Thymus (tissue), 11 donors: ENCODE measurements around the gene GLP2R. TPM values are rescaled to one million over a fixed set of nuclear protein-coding genes. Genes with fewer than 3 reads are reported as not detected.

Experiments used
- DNase-seq, 9 donors: peaks; one replicate each; pipeline ENCODE4 v3.0.0-alpha.2; 2013; ENCODE audit warnings: low spot score in 9 of 9, low read depth in 6 of 9, missing footprints in 1 of 9
- H3K27ac ChIP-seq, 2 donors: one replicate each; pipeline ENCODE4 v1.5.1; 2013; ENCODE audit warnings: control low read depth in 1 of 2, low read depth in 1 of 2, low read length in 1 of 2, mild to moderate bottlenecking in 1 of 2, moderate library complexity in 1 of 2
- H3K27me3 ChIP-seq, 2 donors: one replicate each; pipeline ENCODE4 v1.5.1; 2013; ENCODE audit warnings: low read length in 1 of 2; ENCODE audit not compliant: control insufficient read depth in 2 of 2, insufficient read depth in 1 of 2
- H3K36me3 ChIP-seq, 2 donors: one replicate each; pipeline ENCODE4 v1.5.1; 2013; ENCODE audit warnings: low read length in 1 of 2, mild to moderate bottlenecking in 1 of 2, moderate library complexity in 1 of 2; ENCODE audit not compliant: control insufficient read depth in 2 of 2, insufficient read depth in 2 of 2
- H3K4me1 ChIP-seq, 2 donors: one replicate each; pipeline ENCODE4 v1.5.1; 2013; ENCODE audit warnings: low read length in 2 of 2; ENCODE audit not compliant: control insufficient read depth in 2 of 2, insufficient read depth in 2 of 2
- H3K4me3 ChIP-seq, 2 donors: one replicate each; pipeline ENCODE4 v1.5.1; 2013; ENCODE audit warnings: low read length in 2 of 2, control low read depth in 1 of 2, mild to moderate bottlenecking in 1 of 2
- H3K9me3 ChIP-seq, 2 donors: one replicate each; pipeline ENCODE4 v1.5.1; 2013; ENCODE audit warnings: low read length in 1 of 2, mild to moderate bottlenecking in 1 of 2; ENCODE audit not compliant: control insufficient read depth in 2 of 2, insufficient read depth in 1 of 2
- WGBS: extraction: QIAGEN DNeasy Blood & Tissue Kit; methylation state at CpG from one replicate; pipeline ENCODE4 v1.1.7; 2013; 5-methylcytosine and 5-hydroxymethylcytosine counted together
- polyA plus RNA-seq: library from polyadenylated mRNA; stranded (reverse); fragments of 200-250 nt; gene quantifications from one replicate; pipeline ENCODE4 v1.2.3, GENCODE V29; 2013
- total RNA-seq: library from RNA; stranded (reverse); fragments of 120-200 nt; gene quantifications from one replicate; pipeline ENCODE4 v1.2.4, GENCODE V29; 2013
- donor health status: healthy.

Gene GLP2R
- total and polyA plus RNA-seq, 2 donors = 0.05 to 0.09 TPM

DNA sequence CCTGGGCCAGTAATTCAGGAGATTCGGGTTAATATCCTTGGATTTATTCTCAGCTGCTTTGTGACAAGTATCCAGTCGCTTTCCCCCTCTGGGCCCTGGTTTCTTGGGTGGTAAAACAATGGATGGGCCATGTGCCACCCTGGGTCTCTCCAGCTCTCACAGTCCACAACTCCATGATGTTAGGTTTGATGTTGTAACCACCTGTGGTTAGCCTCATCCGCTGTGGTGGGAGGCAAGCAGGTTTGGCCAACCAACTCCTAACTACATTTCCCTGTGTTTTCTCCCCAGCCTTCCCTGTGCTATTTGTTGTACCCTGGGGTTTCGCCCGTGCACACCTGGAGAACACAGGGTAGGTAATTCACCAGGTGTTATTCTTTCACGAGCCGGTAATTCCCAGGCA lies 35.1 kb downstream of the GLP2R start:
- WGBS = 94% methylated on average over 7 of the region's 7 CpGs
- DNase-seq = no peak
- Histone ChIP-seq H3K4me3 (no peak overlapping the region), H3K27ac (no peak overlapping the region), H3K4me1 (no peaks in the 10 kb centered on the region), H3K36me3 (no peaks in the 10 kb centered on the region), H3K27me3 (no peaks in the 10 kb centered on the region), H3K9me3 (no peaks in the 10 kb centered on the region)

DNA sequence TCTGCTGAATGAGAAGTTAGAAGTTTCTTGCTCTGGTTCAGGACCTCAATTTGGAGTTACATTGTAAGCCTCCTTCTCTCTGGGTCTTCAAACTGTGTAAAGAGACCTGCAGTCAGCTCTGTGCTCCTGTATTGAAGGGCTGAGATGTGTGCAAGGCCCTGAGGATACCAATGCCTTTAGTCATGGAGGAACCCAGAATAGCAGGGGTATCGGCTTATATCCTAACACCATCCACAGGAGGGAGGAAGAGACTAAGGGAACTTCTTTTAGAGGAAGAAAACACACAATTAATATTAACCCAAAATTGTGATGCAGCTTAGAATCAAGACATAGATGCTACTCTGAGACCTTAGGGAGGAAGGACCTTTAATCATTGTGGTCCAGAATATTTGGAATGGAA lies 36.5 kb downstream of the GLP2R start:
- Histone ChIP-seq H3K27me3 (no peaks in the 10 kb centered on the region), H3K4me3 (no peak overlapping the region), H3K9me3 (no peaks in the 10 kb centered on the region), H3K4me1 (no peaks in the 10 kb centered on the region), H3K36me3 (no peaks in the 10 kb centered on the region), H3K27ac (no peak overlapping the region)
- 97% methylated on average over 1 of the region's 1 CpG for WGBS
- DNase-seq = no peak

DNA sequence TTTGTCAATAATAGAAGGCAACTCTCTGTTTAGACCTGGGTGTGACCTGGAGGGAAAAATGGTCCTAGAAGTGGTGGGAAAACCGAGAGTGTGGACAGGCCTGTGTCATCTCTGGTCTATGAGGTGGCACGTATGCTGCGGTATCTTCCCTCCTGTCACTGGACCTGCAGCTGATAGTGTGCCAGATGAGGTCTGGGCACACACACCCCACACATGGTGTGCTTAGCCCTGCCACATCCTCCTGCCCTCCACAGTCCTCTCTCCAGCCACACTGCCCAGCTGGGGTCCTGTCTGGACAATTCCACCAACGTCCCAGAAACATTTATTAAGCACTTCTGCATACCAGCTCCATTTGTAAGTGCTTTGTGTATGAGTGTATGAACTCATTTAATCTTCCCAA lies 37.2 kb downstream of the GLP2R start:
- H3K4me1 ChIP-seq = no peaks in the 10 kb centered on the region
- no peak overlapping the region for H3K27ac ChIP-seq
- no peak overlapping the region for H3K4me3 ChIP-seq
- no peaks in the 10 kb centered on the region for H3K36me3 ChIP-seq
- no peak for DNase-seq
- 73% methylated on average over 4 of the region's 4 CpGs for WGBS
- H3K9me3 ChIP-seq = no peaks in the 10 kb centered on the region
- no peaks in the 10 kb centered on the region for H3K27me3 ChIP-seq

DNA sequence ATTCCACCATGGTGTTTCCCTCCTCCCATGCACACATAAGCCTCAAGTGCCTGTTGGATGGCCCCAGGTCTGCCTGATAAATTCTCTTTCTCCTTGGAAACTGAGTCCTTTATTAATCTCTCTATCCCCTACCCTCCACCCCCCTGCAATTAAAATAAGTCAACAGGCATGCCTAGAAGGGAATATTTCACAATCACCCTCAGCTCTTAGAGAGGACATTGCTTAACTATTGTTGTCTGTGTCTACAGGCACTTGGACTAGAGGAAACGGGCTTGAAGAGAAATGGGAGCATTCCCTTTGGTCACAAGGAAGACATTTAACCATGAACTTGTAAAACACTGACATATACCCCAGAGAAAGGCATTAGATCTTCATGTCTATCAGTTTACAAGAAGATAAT lies 39.9 kb downstream of the GLP2R start:
- WGBS = 63% methylated on average over 1 of the region's 1 CpG

DNA sequence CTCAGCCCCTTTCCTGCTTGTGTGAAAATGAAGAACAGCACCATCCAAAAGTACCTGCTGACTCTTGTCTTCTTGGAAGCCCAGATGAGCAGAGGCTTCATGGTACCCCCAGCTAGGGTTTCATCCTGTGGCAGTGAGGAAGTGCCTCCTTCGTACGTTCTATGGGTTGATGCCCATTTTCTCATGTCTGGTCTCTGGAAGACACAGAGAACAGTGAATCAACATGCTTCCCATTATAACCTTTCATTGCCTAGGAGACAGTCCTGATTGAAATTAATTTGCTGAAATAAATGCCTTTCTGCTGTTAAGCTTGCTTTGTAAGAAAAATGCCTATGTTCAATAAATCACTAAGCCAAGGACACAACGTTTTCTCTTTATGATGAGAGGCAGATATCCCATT lies 42.8 kb downstream of the GLP2R start:
- Histone ChIP-seq H3K4me3 (no peak overlapping the region), H3K9me3 (no peaks in the 10 kb centered on the region), H3K27me3 (no peaks in the 10 kb centered on the region), H3K36me3 (no peaks in the 10 kb centered on the region), H3K27ac (no peak overlapping the region), H3K4me1 (no peaks in the 10 kb centered on the region)
- WGBS = 93% methylated on average over 3 of the region's 3 CpGs
- DNase-seq = no peak

More for the DNA sequence above, 39.9 kb downstream of the GLP2R start:
- H3K4me1 ChIP-seq = no peaks in the 10 kb centered on the region
- no peaks in the 10 kb centered on the region for H3K9me3 ChIP-seq
- H3K36me3 ChIP-seq = no peaks in the 10 kb centered on the region
- no peaks in the 10 kb centered on the region for H3K27me3 ChIP-seq
- DNase-seq = no peak
- no peak overlapping the region for H3K4me3 ChIP-seq
- no peak overlapping the region for H3K27ac ChIP-seq

DNA sequence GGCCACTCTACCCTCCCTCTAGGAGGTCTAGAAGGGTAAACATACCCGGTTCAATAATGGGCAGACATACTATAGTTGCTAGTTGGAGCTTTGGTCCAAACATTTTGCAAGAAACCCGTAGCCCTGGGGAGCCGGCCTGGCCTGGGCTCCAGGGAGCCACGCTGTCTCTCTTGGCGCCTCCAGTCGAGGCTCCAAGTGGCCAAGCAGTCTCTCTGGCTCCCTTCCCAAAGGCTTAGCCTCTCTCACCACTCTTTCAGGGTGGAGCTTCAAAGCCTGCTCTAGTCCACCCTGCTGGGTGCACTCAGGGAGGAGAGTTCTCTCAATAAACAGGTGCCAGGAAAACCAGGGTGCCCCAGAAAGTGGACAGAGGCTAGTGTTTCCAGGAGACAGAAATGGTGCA lies 47.1 kb downstream of the GLP2R start:
- Histone ChIP-seq H3K9me3 (no peaks in the 10 kb centered on the region), H3K4me3 (no peak overlapping the region), H3K27ac (no peak overlapping the region), H3K36me3 (no peaks in the 10 kb centered on the region), H3K4me1 (no peaks in the 10 kb centered on the region), H3K27me3 (no peaks in the 10 kb centered on the region)
- no peak for DNase-seq
- 85% methylated on average over 6 of the region's 6 CpGs for WGBS

DNA sequence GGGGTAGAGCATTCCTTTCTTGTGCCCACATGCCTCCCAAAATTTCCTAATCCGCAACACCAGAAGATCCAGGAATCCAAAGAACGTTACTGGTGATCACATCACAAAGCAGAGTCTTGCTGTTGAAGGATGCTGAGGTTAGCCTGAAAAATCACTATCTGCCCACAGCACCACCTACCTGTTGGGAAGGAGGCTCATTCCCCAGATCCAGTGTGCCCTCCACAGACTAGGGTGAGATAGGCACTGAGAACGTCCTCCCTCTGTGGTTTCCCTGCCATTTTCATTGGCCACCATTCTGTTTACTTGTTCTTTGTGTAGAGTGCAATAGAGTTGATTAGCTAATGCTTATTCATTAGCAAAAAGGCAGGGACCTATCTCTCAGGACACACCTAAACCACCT lies 49.0 kb downstream of the GLP2R start:
- Histone ChIP-seq H3K9me3 (no peaks in the 10 kb centered on the region), H3K27ac (no peak overlapping the region), H3K36me3 (no peaks in the 10 kb centered on the region), H3K4me3 (no peak overlapping the region), H3K4me1 (no peaks in the 10 kb centered on the region), H3K27me3 (no peaks in the 10 kb centered on the region)
- 79% methylated on average over 3 of the region's 3 CpGs for WGBS
- no peak for DNase-seq

DNA sequence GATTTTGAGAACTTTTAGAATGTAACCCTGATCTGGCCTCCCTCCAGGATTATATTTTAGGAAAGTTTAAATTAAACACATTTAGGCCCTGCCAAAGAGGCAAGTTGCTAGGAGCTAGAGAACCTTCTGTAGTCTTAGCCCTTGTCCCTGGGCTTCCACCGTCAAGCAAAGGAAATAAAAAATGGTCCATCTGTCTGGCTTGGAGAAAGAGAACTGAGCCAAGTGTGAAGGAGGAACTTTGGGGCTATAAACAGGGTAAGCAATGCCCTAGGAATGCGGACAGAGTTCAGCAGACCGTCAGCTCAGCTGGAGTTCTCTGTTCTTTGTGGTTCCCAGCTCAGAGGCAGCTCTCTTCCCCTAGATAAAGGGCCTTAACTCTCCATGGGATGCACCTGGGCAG lies 49.7 kb downstream of the GLP2R start:
- Histone ChIP-seq H3K4me3 (no peak overlapping the region), H3K27ac (no peak overlapping the region), H3K9me3 (no peaks in the 10 kb centered on the region), H3K27me3 (no peaks in the 10 kb centered on the region), H3K4me1 (no peaks in the 10 kb centered on the region), H3K36me3 (no peaks in the 10 kb centered on the region)
- DNase-seq = no peak
- 34% methylated on average over 3 of the region's 3 CpGs for WGBS

DNA sequence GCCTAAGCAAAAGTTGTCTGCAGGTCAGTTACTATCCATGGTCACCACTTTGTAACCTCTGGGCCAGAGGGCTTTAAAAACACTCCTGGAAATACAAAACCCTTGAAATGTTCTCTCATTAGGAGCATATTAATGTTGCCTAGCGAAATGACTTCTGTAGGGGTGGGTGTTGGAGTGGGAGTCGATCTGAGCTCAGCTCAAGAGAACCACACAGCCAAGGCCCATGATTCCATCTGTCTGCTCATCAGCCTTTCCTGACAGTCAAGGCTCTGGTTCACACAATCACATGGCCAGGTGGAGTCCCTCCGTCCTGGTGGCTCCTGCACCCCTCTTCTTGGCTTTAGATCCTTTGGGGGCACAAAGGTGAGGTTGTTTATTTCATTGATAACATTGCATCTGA lies 52.6 kb downstream of the GLP2R start:
- no peaks in the 10 kb centered on the region for H3K4me1 ChIP-seq
- no peak overlapping the region for H3K27ac ChIP-seq
- H3K9me3 ChIP-seq = no peaks in the 10 kb centered on the region
- no peaks in the 10 kb centered on the region for H3K27me3 ChIP-seq
- no peaks in the 10 kb centered on the region for H3K36me3 ChIP-seq
- DNase-seq = no peak
- H3K4me3 ChIP-seq = no peak overlapping the region
- 82% methylated on average over 3 of the region's 3 CpGs for WGBS
